GM12801 (cell line): ENCODE results near the gene ARHGAP33.

Experiments used
- CTCF ChIP-seq: IDR thresholded peaks from one replicate; pipeline ENCODE4 v1.5.1; 2011; ENCODE audit warnings: control low read depth; ENCODE audit not compliant: insufficient read length; ENCODE audit errors: extremely low read depth

Gene ARHGAP33

DNA sequence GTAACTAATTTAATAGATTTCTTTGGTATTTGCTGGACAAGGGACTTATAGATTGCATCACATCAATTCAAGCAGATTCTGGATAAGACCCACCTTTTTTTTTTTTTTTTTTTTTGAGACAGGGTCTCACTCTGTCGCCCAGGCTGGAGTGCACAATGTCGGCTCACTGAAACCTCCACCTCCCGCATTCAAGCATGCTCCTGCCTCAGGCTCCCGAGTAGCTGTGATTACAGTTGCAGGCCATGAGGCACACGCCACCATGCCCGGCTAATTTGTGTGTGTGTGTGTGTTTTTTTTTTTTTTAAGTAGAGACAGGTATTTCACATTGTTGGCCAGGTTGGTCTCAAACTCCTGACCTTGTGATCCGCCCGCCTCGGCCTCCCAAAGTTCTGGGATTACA lies 41.5 kb downstream of the ARHGAP33 start:
- TF ChIP-seq CTCF = no peak

- TF ChIP-seq CTCF = no peak
These were observed 43.1 kb downstream of the ARHGAP33 start for GRCh38 chr19:35818445-35818844.

- no peak for TF ChIP-seq CTCF
These were observed 47.2 kb downstream of the ARHGAP33 start for GRCh38 chr19:35822579-35822978.

DNA sequence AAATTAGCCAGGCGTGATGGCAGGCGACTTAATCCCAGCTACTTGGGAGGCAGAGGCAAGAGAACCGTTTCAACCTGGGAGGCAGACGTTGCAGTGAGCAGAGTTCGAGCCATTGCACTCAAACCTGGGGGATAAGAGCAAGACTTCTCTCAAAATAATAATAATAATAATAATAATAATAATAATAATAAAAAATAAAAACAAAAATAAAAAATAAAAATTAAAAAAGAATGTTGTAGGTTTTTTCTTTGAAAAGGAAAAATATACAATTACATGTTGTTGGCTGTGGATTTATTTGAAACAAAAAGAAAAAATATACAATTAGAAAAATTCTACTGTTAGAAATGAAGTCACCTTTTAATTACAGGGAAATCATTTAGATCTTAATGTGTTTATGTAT lies 48.8 kb downstream of the ARHGAP33 start:
- no peak for TF ChIP-seq CTCF

- no peak for TF ChIP-seq CTCF
These were observed 53.4 kb downstream of the ARHGAP33 start for GRCh38 chr19:35828692-35829301.

DNA sequence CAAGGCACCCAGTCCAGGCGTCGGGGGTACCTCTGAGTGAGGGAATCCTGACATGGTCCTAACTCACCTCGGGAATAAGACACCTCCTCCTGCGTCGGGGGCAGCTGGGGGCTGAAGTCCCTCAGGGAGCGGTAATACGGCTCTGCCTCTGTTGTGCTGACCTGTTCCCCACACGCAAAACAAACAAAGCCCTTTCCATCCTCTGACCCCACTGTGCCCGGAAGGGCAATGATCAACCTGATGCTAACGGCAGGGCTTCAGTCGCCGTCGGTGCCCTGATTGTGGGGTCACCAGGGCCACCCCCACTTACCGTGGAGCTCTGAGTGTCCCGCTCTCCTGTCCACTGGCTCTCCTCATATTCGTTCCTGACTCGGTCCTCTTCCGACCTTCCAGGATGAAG lies 55.6 kb downstream of the ARHGAP33 start:
- TF ChIP-seq CTCF = no peak

DNA sequence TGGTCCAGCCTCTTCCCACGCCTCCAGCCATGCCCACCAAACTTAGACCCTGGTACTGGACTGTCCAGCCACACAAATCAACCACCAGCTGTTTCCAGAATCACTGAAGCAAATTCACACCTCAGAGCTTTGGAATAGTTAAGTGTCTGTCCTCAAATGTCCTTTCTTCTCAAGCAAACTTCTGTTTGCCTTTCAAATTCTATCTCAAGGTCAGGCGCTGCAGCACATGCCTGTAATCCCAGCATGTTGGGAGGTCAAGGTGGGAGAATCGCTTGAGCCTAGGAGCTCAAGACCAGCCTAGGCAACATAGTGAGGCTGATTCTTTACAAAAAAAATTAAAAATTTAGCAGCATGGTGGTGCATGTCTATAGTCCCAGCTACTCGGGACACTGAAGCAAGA lies 56.7 kb downstream of the ARHGAP33 start:
- TF ChIP-seq CTCF = no peak

GRCh38 chr19:35833972-35834371 lies 58.6 kb downstream of the ARHGAP33 start:
- TF ChIP-seq CTCF = no peak
